HG03159 (cell line): ENCODE results near the gene YAP1.

ENCODE experiments used
- ATAC-seq: cut with Tn5 transposase; IDR thresholded peaks from one replicate; pipeline ENCODE4 v1.9.1; 2021; ENCODE audit warnings: mild to moderate bottlenecking, moderate library complexity; ENCODE audit not compliant: unreplicated experiment

The YAP1 gene

GRCh38 chr11:102269927-102270326 lies 159.7 kb downstream of the YAP1 start:
- ATAC-seq = no peak

- ATAC-seq = no peak
Observed at GRCh38 chr11:102272047-102272824, 162.0 kb downstream of the YAP1 start.

- ATAC-seq = no peak
Observed at GRCh38 chr11:102274628-102275027, 164.4 kb downstream of the YAP1 start.

GRCh38 chr11:102276362-102276761 lies 166.1 kb downstream of the YAP1 start:
- no peak for ATAC-seq

GRCh38 chr11:102276783-102277182 lies 166.5 kb downstream of the YAP1 start:
- ATAC-seq = no peak

- peak; percentile 96 for ATAC-seq
Observed at GRCh38 chr11:102279641-102280170, 169.5 kb downstream of the YAP1 start.

GRCh38 chr11:102280245-102280833 lies 170.1 kb downstream of the YAP1 start:
- ATAC-seq = no peak
